GM12878 (cell line): Measurements from ENCODE around the gene BSCL2. TPM values are rescaled to one million over a fixed set of nuclear protein-coding genes. Genes with fewer than 3 reads are reported as not detected.
"Not testable (repeated sequence)": the region's sequence is repeated elsewhere in the genome, so short reads cannot be mapped to it uniquely, and the experiment has no call there.

ENCODE experiments used
- ATAC-seq: fragments of 200-7000 bp; cut with Tn5 transposase; 3 replicates; pipeline ENCODE4 v1.9.1; 2020; ENCODE audit warnings: mild to moderate bottlenecking, moderate library complexity
- BruUV-seq: library from RNA; stranded (reverse); fragments of 400-500 nt; replicated peaks from 2 replicates; lab custom pipeline; 2021; lab: Mats Ljungman, UMichigan
- CTCF ChIA-PET: fragments of 300-600 bp; sonication (Branson Sonifier 250); formaldehyde crosslinking; extraction: SDS; loops from one replicate; lab custom pipeline; 2021; ENCODE audit warnings: inconsistent platforms; lab: Yijun Ruan, JAX
- POLR2A ChIA-PET: fragments of 350-600 bp; formaldehyde crosslinking; extraction: SDS; loops from one replicate; lab custom pipeline; 2021; ENCODE audit warnings: inconsistent platforms; lab: Charles Lee
- RAD21 ChIA-PET: fragments of 300-600 bp; sonication (Branson Sonifier 250); formaldehyde crosslinking; loops from one replicate; lab custom pipeline; 2023; ENCODE audit warnings: antibody characterized with exemption; ENCODE audit not compliant: unreplicated experiment; lab: Charles Lee
- SMC1A ChIA-PET: fragments of 300-600 bp; sonication (Branson Sonifier 250); formaldehyde crosslinking; loops from one replicate; lab custom pipeline; 2023; ENCODE audit not compliant: unreplicated experiment, uncharacterized antibody; lab: Charles Lee
- DNase-seq: peaks from one replicate; pipeline ENCODE4 v3.0.0-alpha.2; 2011; ENCODE audit warnings: low read depth, low spot score
- FAIRE-seq: peaks from 3 replicates; lab custom pipeline; 2011; peaks lifted over from hg19 to GRCh38; lab: Jason Lieb, UNC
- H2AFZ ChIP-seq: 2 replicates; pipeline ENCODE4 v1.6.0; 2011; ENCODE audit warnings: low read depth, low read length, control low read depth; ENCODE audit not compliant: control insufficient read depth
- H3K27ac ChIP-seq: 2 replicates; pipeline ENCODE4 v1.5.1; 2011; ENCODE audit warnings: control low read depth; ENCODE audit not compliant: control insufficient read depth, insufficient read depth
- H3K27me3 ChIP-seq, 2 experiments: replicated peaks in 1 of 2; 2 replicates each; pipeline versions ENCODE4 v1.6.0 to v1.6.1; 2011; ENCODE audit warnings: low read length in 1 of 2; ENCODE audit not compliant: control insufficient read depth in 2 of 2, insufficient read depth in 2 of 2
- H3K36me3 ChIP-seq, 2 experiments: 2 replicates each; pipeline ENCODE4 v1.5.1; 2011; ENCODE audit warnings: low read length in 1 of 2; ENCODE audit not compliant: control insufficient read depth in 2 of 2, insufficient read depth in 2 of 2
- H3K4me1 ChIP-seq: 2 replicates; pipeline ENCODE4 v1.6.1; 2011; ENCODE audit warnings: mild to moderate bottlenecking, low read length, moderate library complexity, mixed read lengths; ENCODE audit not compliant: control insufficient read depth, insufficient read depth
- H3K4me2 ChIP-seq: 2 replicates; pipeline ENCODE4 v1.6.0; 2011; ENCODE audit warnings: control low read depth; ENCODE audit not compliant: control insufficient read depth, insufficient read depth
- H3K4me3 ChIP-seq: fragments of 200-600 bp; sonication (generic); 2 replicates; pipeline ENCODE4 v1.5.1; 2016
- H3K79me2 ChIP-seq: 2 replicates; pipeline ENCODE4 v1.6.0; 2011; ENCODE audit warnings: low read length; ENCODE audit not compliant: control insufficient read depth, insufficient read depth
- H3K9ac ChIP-seq: 2 replicates; pipeline ENCODE4 v1.8.0; 2011; ENCODE audit warnings: low read length, control low read depth, mixed read lengths; ENCODE audit not compliant: control insufficient read depth, insufficient read depth
- H3K9me3 ChIP-seq: replicated peaks from 3 replicates; pipeline ENCODE4 v1.5.1; 2011; ENCODE audit warnings: mild to moderate bottlenecking, low read length; ENCODE audit not compliant: control insufficient read depth, insufficient read depth
- H4K20me1 ChIP-seq: 2 replicates; pipeline ENCODE4 v1.6.0; 2011; ENCODE audit not compliant: control insufficient read depth, insufficient read depth
- WGBS: methylation state at CpG from one replicate; pipeline ENCODE4 v1.1.6; 2016; ENCODE audit warnings: low lambda C conversion rate; ENCODE audit not compliant: insufficient replicate concordance, insufficient coverage; ENCODE audit errors: missing lambda C conversion rate; 5-methylcytosine and 5-hydroxymethylcytosine counted together
- in situ Hi-C: fragments of 300-500 bp; cut with MboI; formaldehyde crosslinking; loops from 9 replicates; pipeline ENCODE4 v1.14.3; 2018; ENCODE audit warnings: mixed read lengths
- intact Hi-C: fragments of 100-400 bp; cut with micrococcal nuclease; formaldehyde crosslinking; loops from one replicate; pipeline ENCODE4 v1.14.2; 2022; ENCODE audit not compliant: unreplicated experiment
- polyA plus RNA-seq, 11 experiments: library from polyadenylated mRNA; depleted of rRNA in 4 of 11; unstranded in 6 of 11; stranded (reverse) in 5 of 11; fragments of >200 nt; fragmentation: Nextera tagmentation in 4 of 11; fragmentation: Illumina TruSeq in 1 of 11; extraction: Ambion mirVana in 4 of 11; extraction: Trizol in 1 of 11; gene quantifications; 1 replicate in 1 of 11; 2 replicates in 10 of 11; pipeline versions ENCODE4 v1.2.1 to v1.2.3, GENCODE V29; 2011 to 2016; ENCODE audit warnings: inconsistent platforms in 2 of 11, missing spikeins in 2 of 11, low read depth in 1 of 11
- total RNA-seq, 4 experiments: library from RNA; depleted of rRNA in 3 of 4; stranded (reverse); fragments of >200 nt in 3 of 4; fragmentation: Illumina TruSeq in 1 of 4; extraction: Trizol in 1 of 4; gene quantifications; 2 replicates each; pipeline versions ENCODE4 v1.2.1 to v1.2.3, GENCODE V29; 2013 to 2021
- TF ChIP-seq, protein P1 (sequence below), 3 experiments: IDR thresholded peaks in 2 of 3; conservative IDR thresholded peaks in 1 of 3; 2 replicates each; pipeline ENCODE4 v1.5.1; 2011; ENCODE audit warnings: low read depth in 3 of 3, low read length in 3 of 3, mild to moderate bottlenecking in 3 of 3, control low read depth in 2 of 3, moderate library complexity in 2 of 3, inconsistent platforms in 1 of 3, mixed read lengths in 1 of 3; ENCODE audit not compliant: control insufficient read depth in 2 of 3, insufficient read depth in 1 of 3; ENCODE audit errors: extremely low read depth in 1 of 3

Gene BSCL2
- total and polyA plus RNA-seq, 10 of the 15 experiments (the other 5 are each of a cell fraction or from before 2014, with no cell fraction given) = 12.3 to 57.9 (median 21.8) TPM

DNA sequence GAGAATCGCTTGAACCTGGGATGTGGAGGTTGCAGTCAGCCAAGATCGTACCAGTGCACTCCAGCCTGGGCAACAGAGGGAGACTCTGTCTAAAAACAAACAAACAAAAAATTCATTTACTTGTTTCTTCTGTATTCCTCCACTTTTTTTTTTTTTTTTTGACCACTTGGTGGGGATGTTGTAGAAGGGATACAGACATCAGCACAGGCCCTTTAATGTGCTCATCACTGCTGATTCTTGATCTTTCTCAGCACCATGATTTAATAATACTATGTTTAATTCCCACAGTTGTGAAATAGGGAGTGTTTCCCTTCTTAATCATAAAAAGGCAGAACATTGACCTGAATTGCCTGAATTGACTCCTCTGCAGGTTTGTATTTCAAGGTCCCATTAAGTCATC lies 25.6 kb upstream of the BSCL2 start (continued):
- TF ChIP-seq, protein P1, sequence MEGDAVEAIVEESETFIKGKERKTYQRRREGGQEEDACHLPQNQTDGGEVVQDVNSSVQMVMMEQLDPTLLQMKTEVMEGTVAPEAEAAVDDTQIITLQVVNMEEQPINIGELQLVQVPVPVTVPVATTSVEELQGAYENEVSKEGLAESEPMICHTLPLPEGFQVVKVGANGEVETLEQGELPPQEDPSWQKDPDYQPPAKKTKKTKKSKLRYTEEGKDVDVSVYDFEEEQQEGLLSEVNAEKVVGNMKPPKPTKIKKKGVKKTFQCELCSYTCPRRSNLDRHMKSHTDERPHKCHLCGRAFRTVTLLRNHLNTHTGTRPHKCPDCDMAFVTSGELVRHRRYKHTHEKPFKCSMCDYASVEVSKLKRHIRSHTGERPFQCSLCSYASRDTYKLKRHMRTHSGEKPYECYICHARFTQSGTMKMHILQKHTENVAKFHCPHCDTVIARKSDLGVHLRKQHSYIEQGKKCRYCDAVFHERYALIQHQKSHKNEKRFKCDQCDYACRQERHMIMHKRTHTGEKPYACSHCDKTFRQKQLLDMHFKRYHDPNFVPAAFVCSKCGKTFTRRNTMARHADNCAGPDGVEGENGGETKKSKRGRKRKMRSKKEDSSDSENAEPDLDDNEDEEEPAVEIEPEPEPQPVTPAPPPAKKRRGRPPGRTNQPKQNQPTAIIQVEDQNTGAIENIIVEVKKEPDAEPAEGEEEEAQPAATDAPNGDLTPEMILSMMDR (IDR thresholded peaks at IDR 0.05 in 2 of 3, conservative IDR thresholded peaks at IDR 0.05 in 1 of 3; ENCODE audit: control insufficient read depth in 2 of 3, extremely low read depth in 1 of 3, insufficient read depth in 1 of 3, low read depth in 3 of 3, low read length in 3 of 3) = peak in 1 of 3 experiments; percentile 36; a peak in 2 of 6 replicates
- TF ChIP-seq, all 136 proteins: peak for 3

DNA sequence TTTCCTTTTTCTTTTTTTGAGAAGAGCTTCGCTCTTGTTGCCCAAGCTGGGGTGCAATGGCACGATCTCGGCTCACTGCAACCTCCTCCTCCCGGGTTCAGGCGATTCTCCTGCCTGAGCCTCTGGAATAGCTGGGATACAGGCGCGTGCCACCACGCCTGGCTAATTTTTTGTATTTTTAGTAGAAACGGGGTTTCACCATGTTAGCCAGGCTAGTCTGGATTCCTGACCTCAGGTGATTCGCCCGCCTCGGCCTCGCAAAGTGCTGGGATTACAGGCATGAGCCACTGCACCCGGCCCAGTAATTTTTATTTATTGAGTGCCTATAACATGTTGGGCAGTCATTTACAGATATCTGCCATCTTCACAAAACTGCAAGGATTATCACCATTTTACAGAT lies 22.9 kb upstream of the BSCL2 start:
- H3K4me1 ChIP-seq, H3K27ac ChIP-seq, H3K27me3 ChIP-seq, H2AFZ ChIP-seq, BruUV-seq, FAIRE-seq, H3K9me3 ChIP-seq, intact Hi-C loops, ATAC-seq, DNase-seq, in situ Hi-C loops: not testable (repeated sequence)
- WGBS = 89% methylated on average over 14 of the region's 14 CpGs
- Histone ChIP-seq H3K9ac (0 out of 2 replicates have a peak overlapping the region, but pooled peaks have one; percentile 91), H3K4me3 (peak overlapping the region; percentile 90), H3K4me2 (peak overlapping the region; percentile 89), H3K36me3 (peaks cover under 1 to 13% of the 10 kb centered on the region in 2 experiments; a peak in 2 of 4 replicates), H3K79me2 (peaks cover 60% of the 10 kb centered on the region), H4K20me1 (peaks cover 11% of the 10 kb centered on the region; the same call in 1 of the 2 replicates)
- POLR2A ChIA-PET = interaction anchor here (0.6 to 6.8 kb wide), 16 partner anchors 10 to 146 kb away, joined by 3 to 79 read pairs (median 5); partner anchors contain the start of genes BSCL2, GNG3, MTA2 and POLR2G
- SMC1A ChIA-PET = interaction anchor here (0.7 to 4.8 kb wide), 7 partner anchors 14 to 125 kb away, joined by 3 to 27 read pairs (median 6); partner anchors contain the start of gene ZBTB3
- CTCF ChIA-PET = interaction anchor here (1.0 to 5.4 kb wide), 7 partner anchors 24 to 306 kb away, joined by 3 to 34 read pairs (median 4); partner anchors contain the start of genes TAF6L, TMEM179B and ZBTB3
- RAD21 ChIA-PET = interaction anchor here (1.1 to 5.2 kb wide), 4 partner anchors 24 to 111 kb away, joined by 3 to 44 read pairs (median 5); partner anchors contain the start of genes LBHD1 and ZBTB3
